HG03378 (cell line): Measurements from ENCODE around the gene MYL6.

Experiments used
- ATAC-seq: cut with Tn5 transposase; IDR thresholded peaks from one replicate; pipeline ENCODE4 v1.9.1; 2021; ENCODE audit warnings: mild to moderate bottlenecking, moderate library complexity; ENCODE audit not compliant: unreplicated experiment

The MYL6 gene

DNA sequence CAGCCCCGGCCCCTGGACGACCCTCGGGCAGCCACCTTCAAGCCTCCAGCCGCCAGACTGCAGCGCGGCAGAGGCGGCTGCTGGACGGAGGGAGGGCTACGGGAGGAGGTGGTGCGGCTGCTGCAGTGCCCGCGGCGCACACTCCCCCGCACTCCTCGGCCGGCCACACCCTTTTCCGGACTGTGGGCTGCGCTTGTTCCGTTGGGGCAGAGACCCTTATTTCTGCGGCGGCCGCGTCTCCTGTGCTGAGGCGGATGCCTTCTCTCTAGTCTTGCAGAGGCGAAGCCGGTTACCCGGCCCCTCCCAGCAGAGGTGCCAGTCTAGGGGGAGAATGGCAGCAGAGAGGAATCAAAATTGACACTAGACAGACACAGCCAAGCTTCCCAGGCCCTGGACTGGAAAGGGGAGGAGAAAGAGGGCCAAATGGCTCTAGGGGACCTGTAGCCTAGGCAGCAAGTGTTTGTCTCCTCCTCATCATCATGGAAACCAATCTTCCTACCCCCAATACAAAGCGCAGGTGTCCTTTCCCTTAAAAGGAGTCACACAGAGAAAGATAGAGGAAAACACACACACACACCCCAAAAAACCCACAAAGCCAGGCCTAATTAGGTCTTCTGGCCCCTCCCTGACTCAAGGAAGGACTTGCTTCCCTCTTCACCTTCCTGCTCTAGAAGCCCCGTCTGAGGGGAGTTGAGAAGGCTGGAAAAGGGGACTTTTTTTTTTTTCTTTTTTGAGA is 28.8 kb upstream of the MYL6 start:
- no peak for ATAC-seq

DNA sequence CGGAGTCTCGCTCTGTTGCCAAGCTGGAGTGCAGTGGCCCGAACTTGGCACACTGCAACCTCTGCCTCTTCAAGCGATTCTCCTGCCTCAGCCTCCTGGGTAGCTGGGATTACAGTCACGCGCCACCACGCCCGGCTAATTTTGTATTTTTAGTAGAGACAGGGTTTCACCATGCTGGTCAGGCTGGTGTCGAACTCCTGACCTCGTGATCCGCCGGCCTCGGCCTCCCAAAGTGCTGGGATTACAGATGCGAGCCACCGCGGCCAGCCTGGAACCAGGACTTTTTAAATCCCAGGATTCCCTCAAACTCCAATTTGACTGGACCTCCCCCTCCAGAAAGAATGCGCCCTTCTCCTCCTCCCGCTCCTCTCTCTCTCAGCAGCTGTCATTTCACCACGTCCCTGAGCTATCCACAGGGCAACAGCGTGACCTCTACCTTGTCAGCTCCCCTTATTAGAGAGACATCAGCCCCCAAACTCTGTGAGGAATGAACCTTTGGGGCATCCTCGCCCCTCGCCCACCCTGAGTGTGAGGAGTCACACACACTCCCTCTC is 28.1 kb upstream of the MYL6 start:
- ATAC-seq: no peak

DNA sequence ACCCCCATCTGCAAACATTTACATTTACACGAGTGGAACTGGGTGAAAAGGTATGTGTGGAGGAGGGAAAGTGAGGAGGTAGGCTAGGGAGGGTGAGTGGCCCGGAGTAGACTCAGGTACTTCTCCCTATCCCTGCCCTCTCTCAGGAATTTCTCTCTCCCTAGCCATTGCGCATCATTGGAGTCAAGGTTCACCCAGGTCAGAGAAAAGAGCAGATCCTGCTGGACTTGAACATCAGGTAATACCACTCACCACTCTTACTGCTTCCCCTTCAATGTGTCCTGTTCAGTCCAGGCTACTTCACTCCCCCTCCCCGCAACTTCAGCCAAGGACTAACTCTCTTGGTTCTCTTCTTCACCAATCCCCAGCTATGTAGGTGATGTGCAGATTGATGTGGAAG is 27.3 kb upstream of the MYL6 start:
- ATAC-seq: no peak

DNA sequence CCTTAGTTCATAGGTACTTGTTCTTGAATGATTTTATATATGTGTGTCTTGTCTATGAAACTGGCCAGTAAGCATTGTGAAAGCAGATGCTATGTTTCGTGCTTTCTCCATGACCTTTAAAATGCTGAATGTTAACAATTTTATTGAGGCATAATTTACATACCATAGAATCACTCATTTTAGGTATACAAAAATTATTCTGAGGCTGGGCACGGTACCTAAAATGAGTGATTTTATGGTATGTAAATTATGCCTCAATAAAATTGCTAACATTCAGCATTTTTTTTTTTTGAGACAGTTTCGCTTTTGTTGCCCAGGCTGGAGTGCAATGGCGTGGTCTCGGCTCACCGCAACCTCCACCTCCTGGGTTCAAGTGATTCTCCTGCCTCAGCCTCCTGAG is 23.3 kb upstream of the MYL6 start:
- no peak for ATAC-seq

DNA sequence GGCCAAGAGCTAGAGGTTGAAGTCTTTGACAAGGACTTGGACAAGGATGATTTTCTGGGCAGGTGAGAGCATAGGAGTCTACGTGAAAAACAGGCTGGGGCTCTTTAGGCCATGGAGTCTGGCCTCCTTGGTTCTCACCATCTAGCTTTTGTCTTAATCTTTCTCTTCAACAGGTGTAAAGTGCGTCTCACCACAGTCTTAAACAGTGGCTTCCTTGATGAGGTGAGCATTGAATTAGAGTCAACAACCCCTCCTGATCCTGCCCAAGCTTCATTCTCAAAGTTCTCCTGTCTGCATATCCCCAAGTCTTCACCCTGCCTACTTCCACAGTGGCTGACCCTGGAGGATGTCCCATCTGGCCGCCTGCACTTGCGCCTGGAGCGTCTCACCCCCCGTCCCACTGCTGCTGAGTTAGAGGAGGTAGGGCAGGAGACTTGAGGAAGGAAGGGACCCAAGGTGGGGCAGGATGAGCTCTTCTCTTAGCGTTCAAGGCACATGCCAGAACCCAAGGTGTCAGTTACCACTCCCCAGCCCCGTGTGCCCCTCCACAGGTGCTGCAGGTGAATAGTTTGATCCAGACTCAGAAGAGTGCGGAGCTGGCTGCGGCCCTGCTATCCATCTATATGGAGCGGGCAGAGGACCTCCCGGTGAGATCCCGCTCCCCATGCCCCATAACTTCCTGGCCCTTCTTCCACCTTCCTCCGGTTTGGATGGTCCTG is 20.1 kb upstream of the MYL6 start:
- no peak for ATAC-seq

DNA sequence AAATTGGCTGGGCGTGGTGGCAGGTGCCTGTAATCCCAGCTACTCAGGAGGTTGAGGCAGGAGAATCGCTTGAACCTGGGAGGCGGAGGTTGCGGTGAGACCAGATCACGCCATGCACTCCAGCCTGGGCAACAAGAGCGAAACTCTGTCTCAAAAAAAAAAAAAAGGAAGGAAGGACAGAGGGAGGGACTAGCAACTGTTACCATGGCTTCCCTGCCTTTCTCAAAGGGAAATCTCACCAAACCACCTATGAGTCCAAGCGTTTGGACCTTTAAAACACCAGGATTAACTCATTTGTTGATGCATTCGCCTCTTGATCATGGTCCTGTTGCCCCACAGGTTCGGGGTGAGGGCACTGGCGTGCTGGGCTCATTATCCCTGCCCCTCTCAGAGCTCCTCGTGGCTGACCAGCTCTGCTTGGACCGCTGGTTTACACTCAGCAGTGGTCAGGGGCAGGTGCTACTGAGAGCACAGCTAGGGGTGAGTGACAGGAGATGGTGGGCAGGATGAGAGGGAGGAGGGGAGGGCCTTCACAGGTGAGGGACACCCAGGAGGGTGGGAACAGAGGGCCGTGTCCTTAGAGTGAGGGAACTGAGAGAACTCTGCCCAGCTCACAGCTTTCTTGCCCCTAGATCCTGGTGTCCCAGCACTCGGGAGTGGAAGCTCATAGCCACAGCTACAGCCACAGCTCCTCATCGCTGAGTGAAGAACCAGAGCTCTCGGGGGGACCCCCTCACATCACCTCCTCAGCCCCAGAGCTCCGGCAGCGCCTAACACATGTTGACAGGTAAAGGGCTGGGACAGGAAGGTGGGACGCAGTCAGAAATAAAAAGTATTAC is 16.0 kb upstream of the MYL6 start:
- ATAC-seq: no peak

DNA sequence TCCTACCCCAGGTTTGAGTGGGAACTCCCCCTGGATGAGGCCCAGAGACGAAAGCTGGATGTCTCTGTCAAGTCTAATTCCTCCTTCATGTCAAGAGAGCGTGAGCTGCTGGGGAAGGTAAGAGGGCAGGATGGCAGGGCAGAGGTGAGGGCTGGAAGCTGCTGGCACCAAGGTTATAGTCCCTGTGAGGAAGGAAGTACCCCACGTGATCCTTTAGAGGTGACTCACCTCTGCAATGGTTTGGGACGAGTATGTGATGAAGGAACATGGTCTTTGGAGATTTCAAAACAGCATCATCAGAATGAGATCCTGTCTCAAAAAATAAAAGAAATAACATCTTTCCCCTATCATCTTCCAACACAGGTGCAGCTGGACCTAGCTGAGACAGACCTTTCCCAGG is 14.9 kb upstream of the MYL6 start:
- ATAC-seq: no peak

DNA sequence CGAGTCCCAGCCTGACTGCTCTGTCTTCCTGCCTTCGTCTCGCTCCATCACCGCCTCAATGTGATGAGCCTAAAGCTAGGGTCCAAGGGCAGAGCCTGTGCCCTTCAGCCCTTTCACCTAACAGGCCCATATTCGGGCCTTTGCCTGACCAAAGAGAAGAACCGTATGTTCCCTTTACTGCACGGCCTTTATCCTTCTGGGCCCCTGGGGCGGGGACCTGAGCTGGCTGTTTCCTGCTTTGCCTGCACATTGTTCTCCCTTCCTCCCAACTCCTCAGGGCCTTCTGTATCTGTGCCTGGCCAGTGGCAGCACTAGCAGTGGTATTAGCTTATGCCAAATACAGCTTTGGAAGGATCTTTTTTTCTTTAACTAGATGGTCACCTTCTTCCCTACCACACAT is 14.3 kb upstream of the MYL6 start:
- no peak for ATAC-seq

DNA sequence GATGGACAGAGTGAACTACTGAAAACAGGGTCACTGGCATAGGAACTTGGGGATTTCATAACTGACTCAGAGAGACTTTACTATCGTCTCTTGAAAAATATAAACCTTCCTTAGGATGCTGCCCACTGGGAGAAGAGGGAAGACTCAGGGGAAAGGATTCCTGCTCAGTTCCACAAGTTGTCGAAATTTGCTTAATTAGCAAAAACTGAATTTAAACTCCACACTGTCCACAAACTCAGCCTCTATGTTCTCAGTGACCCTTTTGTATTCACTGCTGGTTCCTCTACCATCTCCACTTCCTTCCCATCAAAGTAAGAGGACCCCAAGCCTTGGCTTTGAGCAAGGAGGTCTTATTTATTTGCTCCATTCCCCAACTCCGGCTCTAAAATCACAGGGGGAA is 12.9 kb upstream of the MYL6 start:
- ATAC-seq: no peak

DNA sequence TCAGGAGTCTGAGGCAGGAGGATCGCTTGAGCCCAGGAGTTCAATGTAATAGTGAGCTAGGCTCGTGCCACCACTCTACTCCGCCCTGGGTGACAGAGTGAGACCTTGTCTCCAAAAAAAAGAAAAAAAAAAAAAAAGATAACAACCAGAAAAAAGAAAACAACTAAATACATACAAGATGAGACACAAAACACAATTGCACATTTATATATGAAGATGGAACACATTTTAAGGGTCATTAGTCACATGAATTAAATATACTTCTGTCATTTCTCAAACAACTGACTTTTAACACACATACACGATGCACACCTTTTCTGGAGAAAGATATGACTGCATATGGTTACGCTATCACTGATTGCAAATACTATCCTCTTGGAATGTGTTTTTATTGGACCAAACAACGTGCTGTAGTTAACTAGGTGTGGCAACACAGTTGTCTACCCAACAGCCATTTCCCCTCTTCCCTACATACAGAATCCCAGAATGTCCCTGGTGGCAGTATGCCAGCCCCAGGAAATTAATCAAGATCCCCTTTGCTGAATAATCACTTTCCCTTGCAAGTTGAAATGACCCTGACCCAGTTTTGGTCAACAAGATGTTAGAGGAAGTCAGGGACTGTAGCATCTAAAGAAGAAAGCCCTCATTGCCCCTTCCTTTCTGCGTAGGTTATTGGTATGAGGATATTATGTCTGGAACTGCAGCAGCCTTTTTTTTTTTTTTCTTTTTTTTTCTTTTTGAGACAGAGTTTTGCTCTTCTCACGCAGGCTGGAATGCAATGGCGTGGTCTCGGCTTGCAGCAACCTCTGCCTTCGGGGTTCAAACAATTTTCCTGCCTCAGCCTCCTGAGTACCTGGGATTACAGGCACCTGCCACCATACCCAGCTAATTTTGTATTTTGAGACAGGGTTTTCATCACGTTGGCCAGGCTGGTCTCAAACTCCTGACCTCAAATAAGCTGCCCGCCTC is 11.4 kb upstream of the MYL6 start:
- no peak for ATAC-seq

DNA sequence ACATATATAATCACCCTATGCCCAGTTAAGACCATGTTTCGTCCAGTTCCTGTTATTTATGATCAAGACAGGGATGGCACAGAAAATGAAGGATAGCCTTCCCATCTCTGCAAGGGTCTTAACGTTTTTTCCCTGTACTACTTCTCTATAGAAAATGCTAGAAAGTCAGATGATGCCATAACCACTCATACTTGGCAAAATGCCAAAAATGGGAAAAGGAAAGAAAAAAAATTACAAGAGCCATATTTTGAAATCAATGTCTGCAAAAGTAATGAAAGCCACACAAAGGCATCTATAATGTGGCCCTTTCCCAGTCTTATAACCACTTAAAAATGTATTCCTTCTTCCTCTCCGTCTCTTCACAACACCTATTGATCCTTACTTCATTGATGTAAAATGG is 7.6 kb upstream of the MYL6 start:
- no peak for ATAC-seq

DNA sequence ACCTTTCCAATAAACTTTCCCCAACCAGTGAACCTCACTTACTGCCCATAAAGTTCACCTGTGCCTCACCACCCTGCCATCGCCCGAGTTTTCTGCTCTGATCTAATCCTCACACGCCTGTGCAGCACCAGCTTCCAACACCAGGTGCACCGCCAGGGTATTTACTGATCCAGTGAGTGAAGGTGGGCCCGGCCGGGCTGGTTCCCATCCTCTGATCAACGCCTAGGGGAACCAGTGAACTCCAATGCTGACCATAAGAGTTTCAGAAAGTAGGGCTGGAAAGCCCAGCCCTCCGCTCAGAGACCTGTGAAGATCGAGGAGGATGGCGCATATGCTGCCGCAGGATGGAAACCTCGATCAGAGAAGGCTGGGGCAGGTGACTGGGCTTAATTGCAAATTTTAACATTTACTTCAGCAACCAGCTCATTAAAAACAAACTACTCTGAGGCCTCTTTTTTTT is 6.5 kb upstream of the MYL6 start:
- no peak for ATAC-seq

DNA sequence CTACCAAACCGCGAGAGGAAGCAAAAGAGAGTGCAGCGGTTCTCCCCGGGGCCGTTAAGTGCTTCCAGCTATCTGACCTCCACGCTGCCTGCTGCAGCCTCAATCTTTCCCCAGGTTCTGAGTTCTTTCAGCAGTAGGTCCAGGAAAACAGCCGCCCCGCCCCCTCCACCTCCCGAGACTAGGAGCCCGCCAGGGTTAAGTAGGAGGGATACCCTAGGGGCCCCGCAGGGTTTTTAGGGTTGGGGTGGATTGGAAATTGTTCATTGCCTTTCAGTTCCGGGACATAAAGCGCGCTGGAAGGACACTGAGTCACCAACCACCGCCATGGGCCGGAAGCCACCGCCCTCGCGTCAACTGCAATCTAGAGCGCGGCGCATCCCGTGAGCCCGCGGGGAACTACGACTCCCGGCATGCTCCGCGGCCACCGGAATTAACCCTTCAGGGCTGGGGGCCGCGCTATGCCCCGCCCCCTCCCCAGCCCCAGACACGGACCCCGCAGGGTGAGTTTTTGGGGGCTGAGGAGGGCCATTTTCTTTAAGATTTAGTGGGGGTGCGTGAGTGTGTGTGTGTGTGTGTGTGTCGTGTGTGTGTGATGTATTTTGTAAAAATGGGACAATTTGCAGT is 5.9 kb upstream of the MYL6 start, which contains the start of gene MYL6B:
TSS of gene MYL6B (plus strand) at position 456 of the 624 bp plus-strand sequence. CDS start 1,332 bp downstream, outside the sequence.
- peak; percentile 73 for ATAC-seq

DNA sequence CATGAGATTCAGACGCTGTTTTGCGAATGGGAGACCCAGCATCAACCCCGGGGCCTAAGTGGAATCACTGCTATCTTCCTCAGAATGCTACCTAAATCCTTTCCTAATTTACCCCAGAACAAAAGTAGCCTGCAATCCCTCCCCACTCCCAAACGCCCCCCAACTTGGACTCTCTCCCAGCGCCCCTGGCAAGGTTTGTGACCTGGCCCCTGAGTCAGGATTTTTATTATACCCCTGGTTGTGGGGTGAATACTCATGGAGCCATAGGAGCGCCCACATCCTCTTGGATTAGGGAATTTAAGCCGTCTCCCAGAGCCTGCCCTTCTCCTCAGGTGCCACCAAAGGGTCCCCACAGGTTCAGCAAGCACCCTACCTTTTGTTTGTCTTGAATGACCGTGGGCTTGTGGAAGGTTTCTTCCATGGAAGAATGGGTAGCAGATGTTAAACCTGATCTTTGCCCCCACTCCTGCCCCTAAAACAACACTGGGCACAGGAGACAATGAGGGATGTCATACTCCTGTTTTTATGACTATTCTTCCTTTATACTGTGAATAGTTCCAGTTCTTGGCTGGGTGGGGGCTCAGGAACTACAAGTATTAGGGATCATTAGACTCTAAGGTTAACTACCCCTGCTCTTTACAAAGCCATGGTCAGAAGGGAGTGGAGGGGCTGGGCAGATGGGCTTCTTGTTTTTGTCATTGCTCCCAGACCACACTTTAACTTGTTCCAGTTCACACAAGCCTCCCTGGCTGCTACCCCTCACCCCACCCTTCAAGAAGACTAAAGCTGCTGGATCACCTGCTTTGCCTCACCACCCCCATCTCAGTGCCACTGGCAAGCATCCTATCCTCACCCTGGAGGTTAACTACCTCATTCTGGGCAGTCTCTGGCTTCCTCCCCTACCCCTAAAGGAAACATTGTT is 5.1 kb upstream of the MYL6 start:
- no peak for ATAC-seq

DNA sequence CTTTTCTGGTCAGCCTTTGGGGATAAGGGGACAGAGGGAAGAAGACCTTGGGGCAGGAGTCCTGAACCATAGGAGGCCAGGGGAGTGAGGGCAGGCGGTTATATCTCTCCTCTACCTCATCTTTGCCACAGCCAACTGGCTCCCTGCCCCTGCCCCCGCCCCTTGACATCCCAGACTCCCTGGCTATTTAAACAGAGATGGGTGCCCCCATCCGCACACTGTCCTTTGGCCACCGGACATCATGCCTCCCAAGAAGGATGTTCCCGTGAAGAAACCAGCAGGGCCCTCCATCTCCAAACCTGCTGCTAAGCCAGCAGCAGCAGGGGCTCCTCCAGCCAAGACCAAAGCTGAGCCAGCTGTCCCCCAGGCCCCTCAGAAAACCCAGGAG is 4.5 kb upstream of the MYL6 start:
- ATAC-seq: no peak

DNA sequence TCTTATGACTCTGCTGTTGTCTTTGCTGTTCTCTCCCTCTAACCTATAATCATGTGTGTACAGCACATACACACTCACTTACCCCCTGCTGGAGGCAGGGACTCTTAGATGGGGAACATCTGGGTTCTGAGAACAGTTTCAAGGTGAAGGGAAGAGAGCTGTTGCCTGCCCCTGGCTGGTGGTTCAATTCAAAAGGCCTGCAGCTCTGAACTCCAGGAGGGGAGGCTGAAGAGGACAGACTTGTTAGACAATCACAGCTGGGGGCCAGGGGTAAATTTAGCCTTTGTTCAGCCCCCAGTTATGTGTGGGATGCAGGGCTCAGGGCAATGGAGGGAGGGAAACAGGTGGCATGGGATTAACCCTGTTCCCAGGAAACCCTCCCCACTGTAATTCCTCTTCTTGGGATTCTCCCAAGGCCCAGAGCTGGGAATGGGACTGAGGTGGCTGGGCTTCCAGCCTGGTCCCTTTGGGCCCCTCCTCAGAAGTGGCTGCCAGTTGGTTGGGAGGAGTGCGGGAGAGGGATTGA is 3.9 kb upstream of the MYL6 start:
- no peak for ATAC-seq

DNA sequence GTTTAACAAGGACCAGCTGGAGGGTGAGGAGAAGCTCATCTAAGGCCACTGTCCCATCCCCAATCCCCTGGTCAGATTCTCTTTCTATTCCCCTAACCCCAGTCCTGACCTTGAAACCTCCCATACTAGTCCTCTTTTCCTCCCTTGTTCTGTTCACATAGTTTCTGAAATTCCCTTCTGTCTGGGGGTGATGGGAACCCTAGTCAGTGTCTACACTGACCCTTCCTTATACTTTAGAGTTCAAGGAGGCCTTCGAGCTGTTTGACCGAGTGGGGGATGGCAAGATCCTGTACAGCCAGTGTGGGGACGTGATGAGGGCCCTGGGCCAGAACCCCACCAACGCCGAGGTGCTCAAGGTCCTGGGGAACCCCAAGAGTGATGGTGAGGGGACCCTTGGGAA is 3.3 kb upstream of the MYL6 start:
- ATAC-seq: no peak

DNA sequence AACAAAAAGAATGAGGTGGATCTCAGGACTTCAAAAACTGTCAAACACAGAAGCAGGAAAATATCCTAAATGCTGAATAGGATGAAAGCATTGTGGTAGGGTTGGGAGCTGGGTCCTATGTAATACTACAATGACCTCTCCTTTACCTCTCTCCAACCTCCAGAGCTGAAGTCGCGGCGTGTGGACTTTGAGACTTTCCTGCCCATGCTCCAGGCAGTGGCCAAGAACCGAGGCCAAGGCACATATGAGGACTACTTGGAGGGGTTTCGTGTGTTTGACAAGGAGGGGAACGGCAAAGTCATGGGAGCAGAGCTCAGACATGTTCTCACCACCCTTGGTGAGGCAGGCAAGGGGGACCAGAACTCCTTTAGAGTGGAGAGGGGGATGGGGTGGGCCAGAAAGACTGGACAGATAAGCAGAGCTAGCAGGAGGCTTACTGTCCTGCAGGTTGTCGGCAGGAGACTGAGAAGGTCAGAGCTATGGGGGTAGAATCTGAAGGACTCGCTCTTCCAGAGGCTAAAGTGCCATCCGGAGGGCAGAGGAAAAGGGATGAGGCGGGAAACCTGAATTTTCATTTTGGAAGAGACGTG is 2.8 kb upstream of the MYL6 start:
- no peak for ATAC-seq
